SK-N-SH treated with all-trans-retinoic acid at 6 μM for 48 hours (cell line): ENCODE data around the gene ALOX15.

Experiments used
- ATAC-seq: fragments of 200-7000 bp; cut with Tn5 transposase; 3 replicates; pipeline ENCODE4 v1.9.1; 2020; ENCODE audit warnings: mild to moderate bottlenecking, moderate library complexity
- ARNTL ChIP-seq: fragments of 450-650 bp; formaldehyde crosslinking; IDR thresholded peaks from 2 replicates; pipeline ENCODE4 v1.5.0; 2020; ENCODE audit warnings: low read depth, mild to moderate bottlenecking, moderate library complexity, borderline replicate concordance
- BACH2 ChIP-seq: fragments of 250-450 bp; sonication (Bioruptor Pico); IDR thresholded peaks from 2 replicates; pipeline ENCODE4 v1.9.0; 2021; ENCODE audit warnings: mild to moderate bottlenecking, borderline replicate concordance
- CREB5 ChIP-seq: fragments of 250-450 bp; sonication (Bioruptor Pico); IDR thresholded peaks from 2 replicates; pipeline ENCODE4 v1.5.1; 2020; ENCODE audit warnings: low read depth, mild to moderate bottlenecking, moderate library complexity
- ESRRG ChIP-seq: fragments of 250-450 bp; sonication (Bioruptor Pico); IDR thresholded peaks from 2 replicates; pipeline ENCODE4 v1.6.1; 2021; ENCODE audit warnings: mild to moderate bottlenecking
- GLIS3 ChIP-seq: fragments of 250-450 bp; sonication (Bioruptor Pico); IDR thresholded peaks from 2 replicates; pipeline ENCODE4 v1.5.0; 2020; ENCODE audit warnings: mild to moderate bottlenecking, moderate library complexity
- ISL1 ChIP-seq: fragments of 250-450 bp; sonication (Bioruptor Pico); IDR thresholded peaks from 2 replicates; pipeline ENCODE4 v2.1.2; 2022; ENCODE audit warnings: mild to moderate bottlenecking, moderate library complexity
- OSR1 ChIP-seq: fragments of 250-450 bp; sonication (Bioruptor Pico); IDR thresholded peaks from 2 replicates; pipeline ENCODE4 v1.8.0; 2022; ENCODE audit warnings: moderate library complexity, mild to moderate bottlenecking, inconsistent platforms
- POU6F1 ChIP-seq: fragments of 250-450 bp; sonication (Bioruptor Pico); IDR thresholded peaks from 2 replicates; pipeline ENCODE4 v1.8.0; 2021; ENCODE audit warnings: low read depth, mild to moderate bottlenecking, moderate library complexity, borderline replicate concordance
- PPARA ChIP-seq: fragments of 250-450 bp; sonication (Bioruptor Pico); IDR thresholded peaks from 2 replicates; pipeline ENCODE4 v1.5.0; 2020; ENCODE audit warnings: mild to moderate bottlenecking, borderline replicate concordance
- TCF4 ChIP-seq: fragments of 250-450 bp; sonication (Bioruptor Pico); IDR thresholded peaks from 2 replicates; pipeline ENCODE4 v1.8.0; 2021; ENCODE audit warnings: mild to moderate bottlenecking, moderate library complexity, borderline replicate concordance
- TSHZ2 ChIP-seq: fragments of 250-450 bp; sonication (Bioruptor Pico); IDR thresholded peaks from 2 replicates; pipeline ENCODE4 v1.5.0; 2020; ENCODE audit warnings: mild to moderate bottlenecking, moderate library complexity
- ZC3H10 ChIP-seq: fragments of 250-450 bp; sonication (Bioruptor Pico); IDR thresholded peaks from 2 replicates; pipeline ENCODE4 v1.5.1; 2021; ENCODE audit warnings: mild to moderate bottlenecking, moderate library complexity
- ZFP30 ChIP-seq: fragments of 450-650 bp; formaldehyde crosslinking; IDR thresholded peaks from 2 replicates; pipeline ENCODE4 v1.5.0; 2022; ENCODE audit warnings: mild to moderate bottlenecking, moderate library complexity
- ZNF565 ChIP-seq: fragments of 450-650 bp; formaldehyde crosslinking; conservative IDR thresholded peaks from 2 replicates; pipeline ENCODE4 v1.5.0; 2020; ENCODE audit warnings: low read depth, mild to moderate bottlenecking, moderate library complexity
- ZNF70 ChIP-seq: fragments of 450-650 bp; formaldehyde crosslinking; IDR thresholded peaks from 2 replicates; pipeline ENCODE4 v1.5.0; 2020; ENCODE audit warnings: mild to moderate bottlenecking, moderate library complexity

ALOX15 gene

GRCh38 chr17:4582691-4583090 is 58.8 kb downstream of the ALOX15 start:
- TF ChIP-seq BACH2 (CRISPR knock-in tag) (no peak), ARNTL (no peak), ZFP30 (CRISPR knock-in tag) (no peak), TSHZ2 (CRISPR knock-in tag) (no peak), ZC3H10 (CRISPR knock-in tag) (no peak), GLIS3 (CRISPR knock-in tag) (no peak), CREB5 (CRISPR knock-in tag) (no peak), POU6F1 (CRISPR knock-in tag) (no peak), PPARA (CRISPR knock-in tag) (no peak), ZNF565 (CRISPR knock-in tag) (no peak), ZNF70 (CRISPR knock-in tag) (no peak), OSR1 (no peak), TCF4 (CRISPR knock-in tag) (no peak), ESRRG (no peak), ISL1 (no peak)
- ATAC-seq: no peak; the same call in 2 of the 3 replicates

- TF ChIP-seq ARNTL (no peak), TSHZ2 (CRISPR knock-in tag) (no peak)
- ATAC-seq: no peak
Measured at GRCh38 chr17:4582101-4582501, 59.4 kb downstream of the ALOX15 start.
